Heart left ventricle (tissue), 13 donors: Measurements from ENCODE around the gene ABCA7.

Experiments used
- POLR2A ChIP-seq, 2 donors: fragments of 450-650 bp; IDR thresholded peaks; one replicate each; pipeline ENCODE4 v1.6.1; 2017; ENCODE audit warnings: antibody characterized with exemption in 2 of 2, mild to moderate bottlenecking in 2 of 2, moderate library complexity in 2 of 2
- TF ChIP-seq, protein P1 (sequence below), 12 donors: fragments of 200-600 bp; sonication (generic) in 4 of 12; IDR thresholded peaks; one replicate each; pipeline versions ENCODE4 v1.5.0 to v1.8.0; 2018 to 2022; ENCODE audit warnings: antibody characterized with exemption in 12 of 12, mild to moderate bottlenecking in 5 of 12
- donor health status: ischemic (EF 13 %, LVEDD 7.1; RV severe dilation, severe dysfunction).
- donor health status: DM: no; HTN: yes; CAD: no.
- donor health status: DM: no; HTN: no; CAD: no.
- donor health status: ischemic (EF 25% LVEDD 6.9; RV normal size, moderate dysfunction).
- donor health status: ischemic (EF 25% LVEDD 5.7; RV mildly dilated, moderate dysfunction).
- donor health status: ischemic (EF 35%, LVEDD 5.7; RV mildly dilated, moderate dysfunction).
- donor health status: nonischemic (EF 11% LVEDD 7.7; RV severe dilation, severe dysfunction).
- donor health status: DM: yes; HTN: yes; CAD: no.
- donor health status: PGD.
- donor health status: ischemic (EF 29% LVEDD 5.4; RV normal size, mild dysfunction).
- donor health status: nonischemic (EF 23%, LVEDD 6.1; RV moderate dilation, normal function).

DNA sequence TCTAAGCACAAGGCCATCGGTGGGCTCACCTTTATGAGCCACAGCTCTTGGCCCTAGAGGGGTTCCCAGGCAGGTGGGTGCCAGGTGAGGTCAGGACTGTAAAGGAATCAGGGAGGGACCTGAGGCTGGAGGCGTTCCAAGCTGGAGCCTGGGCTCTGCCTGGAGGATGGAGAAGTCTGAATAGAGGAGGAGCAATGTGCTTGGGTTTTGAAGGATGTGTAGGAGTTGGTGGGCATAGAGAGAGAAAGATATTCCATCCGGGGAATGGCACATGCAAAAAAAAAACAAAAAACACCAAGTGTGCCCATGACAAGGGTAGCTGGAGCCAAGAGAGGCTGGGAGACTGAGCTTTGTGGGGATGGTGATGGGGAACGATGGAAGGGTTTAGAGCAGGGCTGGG is 37.3 kb upstream of the ABCA7 start:
- TF ChIP-seq, protein P1, sequence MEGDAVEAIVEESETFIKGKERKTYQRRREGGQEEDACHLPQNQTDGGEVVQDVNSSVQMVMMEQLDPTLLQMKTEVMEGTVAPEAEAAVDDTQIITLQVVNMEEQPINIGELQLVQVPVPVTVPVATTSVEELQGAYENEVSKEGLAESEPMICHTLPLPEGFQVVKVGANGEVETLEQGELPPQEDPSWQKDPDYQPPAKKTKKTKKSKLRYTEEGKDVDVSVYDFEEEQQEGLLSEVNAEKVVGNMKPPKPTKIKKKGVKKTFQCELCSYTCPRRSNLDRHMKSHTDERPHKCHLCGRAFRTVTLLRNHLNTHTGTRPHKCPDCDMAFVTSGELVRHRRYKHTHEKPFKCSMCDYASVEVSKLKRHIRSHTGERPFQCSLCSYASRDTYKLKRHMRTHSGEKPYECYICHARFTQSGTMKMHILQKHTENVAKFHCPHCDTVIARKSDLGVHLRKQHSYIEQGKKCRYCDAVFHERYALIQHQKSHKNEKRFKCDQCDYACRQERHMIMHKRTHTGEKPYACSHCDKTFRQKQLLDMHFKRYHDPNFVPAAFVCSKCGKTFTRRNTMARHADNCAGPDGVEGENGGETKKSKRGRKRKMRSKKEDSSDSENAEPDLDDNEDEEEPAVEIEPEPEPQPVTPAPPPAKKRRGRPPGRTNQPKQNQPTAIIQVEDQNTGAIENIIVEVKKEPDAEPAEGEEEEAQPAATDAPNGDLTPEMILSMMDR (IDR thresholded peaks at IDR 0.05), result no peak
- no peak for TF ChIP-seq POLR2A (IDR thresholded peaks at IDR 0.05)
